Measurements from ENCODE around the gene SUSD6. TPM values are rescaled to one million over a fixed set of nuclear protein-coding genes. Genes with fewer than 3 reads are reported as not detected.

The SUSD6 gene
- total and polyA plus RNA-seq, 2 experiments from 2014 or later: 2.8 to 3.4 TPM

- TF ChIP-seq, protein P1, sequence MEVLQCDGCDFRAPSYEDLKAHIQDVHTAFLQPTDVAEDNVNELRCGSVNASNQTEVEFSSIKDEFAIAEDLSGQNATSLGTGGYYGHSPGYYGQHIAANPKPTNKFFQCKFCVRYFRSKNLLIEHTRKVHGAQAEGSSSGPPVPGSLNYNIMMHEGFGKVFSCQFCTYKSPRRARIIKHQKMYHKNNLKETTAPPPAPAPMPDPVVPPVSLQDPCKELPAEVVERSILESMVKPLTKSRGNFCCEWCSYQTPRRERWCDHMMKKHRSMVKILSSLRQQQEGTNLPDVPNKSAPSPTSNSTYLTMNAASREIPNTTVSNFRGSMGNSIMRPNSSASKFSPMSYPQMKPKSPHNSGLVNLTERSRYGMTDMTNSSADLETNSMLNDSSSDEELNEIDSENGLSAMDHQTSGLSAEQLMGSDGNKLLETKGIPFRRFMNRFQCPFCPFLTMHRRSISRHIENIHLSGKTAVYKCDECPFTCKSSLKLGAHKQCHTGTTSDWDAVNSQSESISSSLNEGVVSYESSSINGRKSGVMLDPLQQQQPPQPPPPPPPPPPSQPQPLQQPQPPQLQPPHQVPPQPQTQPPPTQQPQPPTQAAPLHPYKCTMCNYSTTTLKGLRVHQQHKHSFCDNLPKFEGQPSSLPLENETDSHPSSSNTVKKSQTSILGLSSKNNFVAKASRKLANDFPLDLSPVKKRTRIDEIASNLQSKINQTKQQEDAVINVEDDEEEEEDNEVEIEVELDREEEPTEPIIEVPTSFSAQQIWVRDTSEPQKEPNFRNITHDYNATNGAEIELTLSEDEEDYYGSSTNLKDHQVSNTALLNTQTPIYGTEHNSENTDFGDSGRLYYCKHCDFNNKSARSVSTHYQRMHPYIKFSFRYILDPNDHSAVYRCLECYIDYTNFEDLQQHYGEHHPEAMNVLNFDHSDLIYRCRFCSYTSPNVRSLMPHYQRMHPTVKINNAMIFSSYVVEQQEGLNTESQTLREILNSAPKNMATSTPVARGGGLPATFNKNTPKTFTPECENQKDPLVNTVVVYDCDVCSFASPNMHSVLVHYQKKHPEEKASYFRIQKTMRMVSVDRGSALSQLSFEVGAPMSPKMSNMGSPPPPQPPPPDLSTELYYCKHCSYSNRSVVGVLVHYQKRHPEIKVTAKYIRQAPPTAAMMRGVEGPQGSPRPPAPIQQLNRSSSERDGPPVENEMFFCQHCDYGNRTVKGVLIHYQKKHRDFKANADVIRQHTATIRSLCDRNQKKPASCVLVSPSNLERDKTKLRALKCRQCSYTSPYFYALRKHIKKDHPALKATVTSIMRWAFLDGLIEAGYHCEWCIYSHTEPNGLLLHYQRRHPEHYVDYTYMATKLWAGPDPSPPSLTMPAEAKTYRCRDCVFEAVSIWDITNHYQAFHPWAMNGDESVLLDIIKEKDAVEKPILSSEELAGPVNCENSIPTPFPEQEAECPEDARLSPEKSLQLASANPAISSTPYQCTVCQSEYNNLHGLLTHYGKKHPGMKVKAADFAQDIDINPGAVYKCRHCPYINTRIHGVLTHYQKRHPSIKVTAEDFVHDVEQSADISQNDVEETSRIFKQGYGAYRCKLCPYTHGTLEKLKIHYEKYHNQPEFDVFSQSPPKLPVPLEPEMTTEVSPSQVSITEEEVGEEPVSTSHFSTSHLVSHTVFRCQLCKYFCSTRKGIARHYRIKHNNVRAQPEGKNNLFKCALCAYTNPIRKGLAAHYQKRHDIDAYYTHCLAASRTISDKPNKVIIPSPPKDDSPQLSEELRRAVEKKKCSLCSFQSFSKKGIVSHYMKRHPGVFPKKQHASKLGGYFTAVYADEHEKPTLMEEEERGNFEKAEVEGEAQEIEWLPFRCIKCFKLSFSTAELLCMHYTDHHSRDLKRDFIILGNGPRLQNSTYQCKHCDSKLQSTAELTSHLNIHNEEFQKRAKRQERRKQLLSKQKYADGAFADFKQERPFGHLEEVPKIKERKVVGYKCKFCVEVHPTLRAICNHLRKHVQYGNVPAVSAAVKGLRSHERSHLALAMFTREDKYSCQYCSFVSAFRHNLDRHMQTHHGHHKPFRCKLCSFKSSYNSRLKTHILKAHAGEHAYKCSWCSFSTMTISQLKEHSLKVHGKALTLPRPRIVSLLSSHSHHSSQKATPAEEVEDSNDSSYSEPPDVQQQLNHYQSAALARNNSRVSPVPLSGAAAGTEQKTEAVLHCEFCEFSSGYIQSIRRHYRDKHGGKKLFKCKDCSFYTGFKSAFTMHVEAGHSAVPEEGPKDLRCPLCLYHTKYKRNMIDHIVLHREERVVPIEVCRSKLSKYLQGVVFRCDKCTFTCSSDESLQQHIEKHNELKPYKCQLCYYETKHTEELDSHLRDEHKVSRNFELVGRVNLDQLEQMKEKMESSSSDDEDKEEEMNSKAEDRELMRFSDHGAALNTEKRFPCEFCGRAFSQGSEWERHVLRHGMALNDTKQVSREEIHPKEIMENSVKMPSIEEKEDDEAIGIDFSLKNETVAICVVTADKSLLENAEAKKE (CRISPR knock-in tag; IDR thresholded peaks at IDR 0.05): no peak
- no peak for TF ChIP-seq ZNF114 (CRISPR knock-in tag; IDR thresholded peaks at IDR 0.05)
- TF ChIP-seq EZH2phosphoT487 (IDR thresholded peaks at IDR 0.05; ENCODE audit: unreplicated experiment): no peak
- TF ChIP-seq EZH2 (IDR thresholded peaks at IDR 0.05; ENCODE audit: low read depth, unreplicated experiment): no peak
- TF ChIP-seq CREB1 (CRISPR knock-in tag; IDR thresholded peaks at IDR 0.05; ENCODE audit: low read depth): no peak
Observed at GRCh38 chr14:69711065-69711464, 99.7 kb downstream of the SUSD6 start (continued).

- Mint-ChIP-seq H3K4me1 (peaks cover 66% of the 10 kb centered on the region), H3K27me3 (ENCODE audit: insufficient read depth, low read depth, poor library complexity) (peaks cover 11% of the 10 kb centered on the region), H3K4me3 (no peak overlapping the region), H3K27ac (peak overlapping the region; percentile 95; the same call in 1 of the 2 replicates), H3K36me3 (ENCODE audit: low read depth) (no peaks in the 10 kb centered on the region; the same call in 2 of the 3 replicates), H3K9me3 (no peaks in the 10 kb centered on the region)
- no peak for DNase-seq (ENCODE audit: low spot score)
- TF ChIP-seq JUNB (IDR thresholded peaks at IDR 0.05; ENCODE audit: unreplicated experiment) (no peak), EZH2 (IDR thresholded peaks at IDR 0.05; ENCODE audit: low read depth, unreplicated experiment) (no peak), ZNF114 (CRISPR knock-in tag; IDR thresholded peaks at IDR 0.05) (no peak), CREB1 (CRISPR knock-in tag; IDR thresholded peaks at IDR 0.05; ENCODE audit: low read depth) (no peak)
- TF ChIP-seq, protein P1 (CRISPR knock-in tag; IDR thresholded peaks at IDR 0.05): no peak
- TF ChIP-seq, protein P2, sequence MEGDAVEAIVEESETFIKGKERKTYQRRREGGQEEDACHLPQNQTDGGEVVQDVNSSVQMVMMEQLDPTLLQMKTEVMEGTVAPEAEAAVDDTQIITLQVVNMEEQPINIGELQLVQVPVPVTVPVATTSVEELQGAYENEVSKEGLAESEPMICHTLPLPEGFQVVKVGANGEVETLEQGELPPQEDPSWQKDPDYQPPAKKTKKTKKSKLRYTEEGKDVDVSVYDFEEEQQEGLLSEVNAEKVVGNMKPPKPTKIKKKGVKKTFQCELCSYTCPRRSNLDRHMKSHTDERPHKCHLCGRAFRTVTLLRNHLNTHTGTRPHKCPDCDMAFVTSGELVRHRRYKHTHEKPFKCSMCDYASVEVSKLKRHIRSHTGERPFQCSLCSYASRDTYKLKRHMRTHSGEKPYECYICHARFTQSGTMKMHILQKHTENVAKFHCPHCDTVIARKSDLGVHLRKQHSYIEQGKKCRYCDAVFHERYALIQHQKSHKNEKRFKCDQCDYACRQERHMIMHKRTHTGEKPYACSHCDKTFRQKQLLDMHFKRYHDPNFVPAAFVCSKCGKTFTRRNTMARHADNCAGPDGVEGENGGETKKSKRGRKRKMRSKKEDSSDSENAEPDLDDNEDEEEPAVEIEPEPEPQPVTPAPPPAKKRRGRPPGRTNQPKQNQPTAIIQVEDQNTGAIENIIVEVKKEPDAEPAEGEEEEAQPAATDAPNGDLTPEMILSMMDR (conservative IDR thresholded peaks at IDR 0.05; ENCODE audit: low read depth in 2 of 2): no peak
- no peaks in the 10 kb centered on the region for H3K27me3 ChIP-seq (ENCODE audit: insufficient read depth)
- peaks cover 38% of the 10 kb centered on the region for H3K4me1 ChIP-seq (ENCODE audit: insufficient read depth)
- H3K36me3 ChIP-seq (ENCODE audit: insufficient read depth): no peaks in the 10 kb centered on the region
- 0 out of 2 replicates have a peak, but pooled peaks cover 5% of the 10 kb centered on the region for H3F3A ChIP-seq (replicated peaks; ENCODE audit: low read depth)
- H3K9me2 ChIP-seq (ENCODE audit: insufficient read depth): no peaks in the 10 kb centered on the region
- no peak overlapping the region for H2AFZ ChIP-seq
- no peak for ATAC-seq
- no peak overlapping the region for H3K4me3 ChIP-seq
- H3K27ac ChIP-seq (ENCODE audit: low read depth): no peak overlapping the region
- H3K4me2 ChIP-seq: no peak overlapping the region
- H4K20me1 ChIP-seq (replicated peaks; ENCODE audit: insufficient read depth): no peaks in the 10 kb centered on the region
- H3K79me2 ChIP-seq (replicated peaks; ENCODE audit: insufficient read depth): no peaks in the 10 kb centered on the region
Observed at GRCh38 chr14:69711477-69711876, 100.1 kb downstream of the SUSD6 start.

Data from GM23338 (cell line).